HepG2 (cell line): ENCODE results near the gene SLC36A3. TPM values are rescaled to one million over a fixed set of nuclear protein-coding genes. Genes with fewer than 3 reads are reported as not detected.

Source experiments
- ATAC-seq: fragments of 200-7000 bp; cut with Tn5 transposase; 3 replicates; pipeline ENCODE4 v1.9.1; 2020; ENCODE audit warnings: mild to moderate bottlenecking, moderate library complexity
- BruUV-seq: library from RNA; stranded (reverse); fragments of 400-500 nt; replicated peaks from 2 replicates; lab custom pipeline; 2021; lab: Mats Ljungman, UMichigan
- CTCF ChIA-PET: fragments of 300-600 bp; formaldehyde crosslinking; extraction: SDS; loops from one replicate; lab custom pipeline; 2021; ENCODE audit warnings: low total read pairs, inconsistent platforms, low intra/inter-chr PET ratio; lab: Yijun Ruan, JAX
- POLR2A ChIA-PET: fragments of 350-600 bp; sonication (Branson Sonifier 250); formaldehyde crosslinking; loops from one replicate; lab custom pipeline; 2020; ENCODE audit warnings: antibody characterized with exemption, inconsistent platforms; lab: Yijun Ruan, JAX
- DNase-seq: peaks from one replicate; pipeline ENCODE4 v3.0.0-alpha.2; 2015; ENCODE audit warnings: low spot score
- FAIRE-seq: peaks from 3 replicates; lab custom pipeline; 2011; peaks lifted over from hg19 to GRCh38; lab: Jason Lieb, UNC
- H2AFZ ChIP-seq: one replicate; pipeline ENCODE4 v1.6.1; 2011; ENCODE audit warnings: low read length, inconsistent platforms
- H3K27ac ChIP-seq: fragments of 300-600 bp; 3 replicates; pipeline ENCODE4 v1.8.0; 2011; ENCODE audit warnings: mixed run types, mild to moderate bottlenecking, mixed read lengths, low read length, inconsistent platforms; ENCODE audit not compliant: insufficient read depth; ENCODE audit errors: extremely low read length
- H3K27me3 ChIP-seq, 2 experiments: fragments of 200-600 bp in 1 of 2; 2 replicates in 1 of 2; 3 replicates in 1 of 2; pipeline versions ENCODE4 v1.6.0 to v1.8.0; 2011; ENCODE audit warnings: low read length in 2 of 2, mild to moderate bottlenecking in 2 of 2, moderate library complexity in 2 of 2, inconsistent platforms in 1 of 2; ENCODE audit not compliant: insufficient read depth in 2 of 2, control insufficient read depth in 1 of 2
- H3K36me3 ChIP-seq, 2 experiments: fragments of 200-600 bp in 1 of 2; replicated peaks in 1 of 2; 2 replicates in 1 of 2; 3 replicates in 1 of 2; pipeline versions ENCODE4 v1.5.1 to v1.8.0; 2011; ENCODE audit warnings: low read length in 2 of 2, inconsistent platforms in 1 of 2; ENCODE audit not compliant: insufficient read depth in 2 of 2, control insufficient read depth in 1 of 2
- H3K4me1 ChIP-seq: 2 replicates; pipeline ENCODE4 v1.5.1; 2012; ENCODE audit warnings: low read length, inconsistent platforms; ENCODE audit not compliant: insufficient read depth
- H3K4me2 ChIP-seq: 2 replicates; pipeline ENCODE4 v1.6.0; 2011; ENCODE audit warnings: low read depth, low read length, inconsistent platforms
- H3K4me3 ChIP-seq, 3 experiments: fragments of 200-600 bp in 1 of 3; sonication (generic), shearing (Covaris generic) in 1 of 3; replicated peaks in 1 of 3; 2 replicates each; pipeline ENCODE4 v1.5.1; 2011 to 2016; ENCODE audit warnings: low read length in 3 of 3, inconsistent platforms in 2 of 3, low read depth in 2 of 3, mild to moderate bottlenecking in 2 of 3, control low read depth in 1 of 3, mixed read lengths in 1 of 3; ENCODE audit not compliant: insufficient read depth in 1 of 3
- H3K79me2 ChIP-seq: one replicate; pipeline ENCODE4 v1.6.1; 2011; ENCODE audit warnings: low read length, inconsistent platforms; ENCODE audit not compliant: insufficient read depth
- H3K9ac ChIP-seq: 2 replicates; pipeline ENCODE4 v1.6.0; 2011; ENCODE audit warnings: mild to moderate bottlenecking, low read depth, low read length, inconsistent platforms; ENCODE audit not compliant: insufficient read depth
- H3K9me3 ChIP-seq: 2 replicates; pipeline ENCODE4 v1.5.1; 2012; ENCODE audit warnings: mild to moderate bottlenecking, low read length
- H4K20me1 ChIP-seq: 2 replicates; pipeline ENCODE4 v1.6.0; 2011; ENCODE audit warnings: inconsistent platforms, mild to moderate bottlenecking, low read length, moderate library complexity; ENCODE audit not compliant: insufficient read depth
- HES4 ChIP-seq: sonication (generic); formaldehyde crosslinking; IDR thresholded peaks from 2 replicates; pipeline ENCODE4 v1.9.0; 2021; ENCODE audit warnings: mild to moderate bottlenecking, missing genetic modification reagents, borderline replicate concordance
- KLF16 ChIP-seq, 2 experiments: sonication (generic) in 1 of 2; formaldehyde crosslinking in 1 of 2; IDR thresholded peaks; 2 replicates each; pipeline versions ENCODE4 v1.6.1 to v1.8.0; 2016 to 2023; ENCODE audit warnings: missing genetic modification reagents in 2 of 2, missing compliant biosample characterization in 1 of 2
- RBAK ChIP-seq: sonication (generic); formaldehyde crosslinking; IDR thresholded peaks from 2 replicates; pipeline ENCODE4 v1.5.1; 2020; ENCODE audit warnings: mild to moderate bottlenecking, missing genetic modification reagents
- TBP ChIP-seq: sonication (generic); formaldehyde crosslinking; IDR thresholded peaks from 2 replicates; pipeline ENCODE4 v1.5.0; 2020; ENCODE audit warnings: missing genetic modification reagents
- ZMYM2 ChIP-seq: sonication (generic); formaldehyde crosslinking; IDR thresholded peaks from 2 replicates; pipeline ENCODE4 v1.8.0; 2022; ENCODE audit warnings: mild to moderate bottlenecking, missing genetic modification reagents
- ZNF761 ChIP-seq: sonication (generic); formaldehyde crosslinking; conservative IDR thresholded peaks from 2 replicates; pipeline ENCODE4 v1.4.0; 2020; ENCODE audit warnings: mild to moderate bottlenecking, missing genetic modification reagents
- ZZZ3 ChIP-seq: sonication (generic); formaldehyde crosslinking; IDR thresholded peaks from 2 replicates; pipeline ENCODE4 v1.4.0; 2020; ENCODE audit warnings: missing genetic modification reagents, mild to moderate bottlenecking, borderline replicate concordance
- in situ Hi-C: cut with HindIII; loops from 2 replicates; pipeline ENCODE4 v1.10.0; 2017; ENCODE audit warnings: low pct_unique_long_range_greater_than_20kb; ENCODE audit not compliant: extremely low pct_ligation_motif_present
- intact Hi-C: fragments of 100-400 bp; cut with micrococcal nuclease; formaldehyde crosslinking; loops from one replicate; pipeline ENCODE4 v1.10.0; 2022; ENCODE audit not compliant: unreplicated experiment
- polyA plus RNA-seq, 8 experiments: library from polyadenylated mRNA; depleted of rRNA in 3 of 8; stranded (reverse) in 7 of 8; unstranded in 1 of 8; fragments of >200 nt; fragmentation: Illumina TruSeq in 4 of 8; extraction: Trizol in 4 of 8; gene quantifications; 2 replicates each; pipeline versions ENCODE4 v1.2.1 to v1.2.3, GENCODE V29; 2011 to 2016; ENCODE audit warnings: low read depth in 4 of 8, missing spikeins in 1 of 8, mixed read lengths in 1 of 8; ENCODE audit not compliant: insufficient read depth in 1 of 8
- total RNA-seq, 5 experiments: library from RNA; depleted of rRNA; stranded (reverse); fragments of >200 nt; fragmentation: Illumina TruSeq; extraction: Trizol; gene quantifications; 2 replicates each; pipeline ENCODE4 v1.2.3, GENCODE V29; 2016; ENCODE audit warnings: low read depth in 1 of 5
- TF ChIP-seq, protein P1 (sequence below): sonication (generic); formaldehyde crosslinking; IDR thresholded peaks from 2 replicates; pipeline ENCODE4 v1.4.0; 2020; ENCODE audit warnings: missing genetic modification reagents
- TF ChIP-seq, protein P2 (sequence below): sonication (generic); formaldehyde crosslinking; IDR thresholded peaks from 2 replicates; pipeline ENCODE4 v1.8.1; 2022; ENCODE audit warnings: low read depth, mild to moderate bottlenecking, missing genetic modification reagents

SLC36A3 gene
- total and polyA plus RNA-seq, 2 of the 13 experiments (the other 11 are each of a cell fraction or from before 2014, with no cell fraction given), result not detected

DNA sequence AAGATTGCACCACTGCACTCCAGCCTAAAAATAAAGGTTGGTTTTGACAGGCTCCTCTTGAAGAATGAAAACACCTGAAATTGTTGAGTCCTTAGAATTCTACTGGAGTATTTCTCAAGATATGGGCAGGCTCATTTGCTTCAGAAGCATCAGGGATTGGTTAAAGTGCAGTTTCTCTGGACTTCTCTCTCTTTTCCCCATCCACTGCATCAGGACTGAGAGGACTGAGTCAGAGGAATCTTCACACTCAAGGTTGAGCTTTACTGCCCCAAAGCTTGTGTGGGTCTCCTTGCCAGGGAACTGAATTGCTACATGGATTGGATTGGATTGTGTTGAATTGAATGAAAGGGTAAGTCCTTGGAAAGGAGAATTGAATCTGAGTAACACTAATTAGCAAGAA is 72.2 kb downstream of the SLC36A3 start:
- H3K79me2 ChIP-seq, result no peaks in the 10 kb centered on the region
- BruUV-seq, result no TSS peak
- H4K20me1 ChIP-seq, result no peaks in the 10 kb centered on the region
- FAIRE-seq, result no peak
- ChIA-PET POLR2A (no interaction called here), CTCF (no interaction called here)
- H3K36me3 ChIP-seq, result no peaks in the 10 kb centered on the region
- no peak overlapping the region for H3K27ac ChIP-seq
- in situ Hi-C loops, result loop anchor here (10.0 kb wide), 1 partner anchor 107 kb away; no protein-coding TSS in a partner anchor
- no peak overlapping the region for H2AFZ ChIP-seq
- H3K9me3 ChIP-seq, result no peaks in the 10 kb centered on the region
- TF ChIP-seq HES4, result no peak
- TF ChIP-seq ZNF761 (CRISPR knock-in tag), result no peak
- no peak for TF ChIP-seq ZZZ3 (CRISPR knock-in tag)
- no peak for TF ChIP-seq RBAK
- no peak for TF ChIP-seq TBP (CRISPR knock-in tag)
- TF ChIP-seq, protein P1, sequence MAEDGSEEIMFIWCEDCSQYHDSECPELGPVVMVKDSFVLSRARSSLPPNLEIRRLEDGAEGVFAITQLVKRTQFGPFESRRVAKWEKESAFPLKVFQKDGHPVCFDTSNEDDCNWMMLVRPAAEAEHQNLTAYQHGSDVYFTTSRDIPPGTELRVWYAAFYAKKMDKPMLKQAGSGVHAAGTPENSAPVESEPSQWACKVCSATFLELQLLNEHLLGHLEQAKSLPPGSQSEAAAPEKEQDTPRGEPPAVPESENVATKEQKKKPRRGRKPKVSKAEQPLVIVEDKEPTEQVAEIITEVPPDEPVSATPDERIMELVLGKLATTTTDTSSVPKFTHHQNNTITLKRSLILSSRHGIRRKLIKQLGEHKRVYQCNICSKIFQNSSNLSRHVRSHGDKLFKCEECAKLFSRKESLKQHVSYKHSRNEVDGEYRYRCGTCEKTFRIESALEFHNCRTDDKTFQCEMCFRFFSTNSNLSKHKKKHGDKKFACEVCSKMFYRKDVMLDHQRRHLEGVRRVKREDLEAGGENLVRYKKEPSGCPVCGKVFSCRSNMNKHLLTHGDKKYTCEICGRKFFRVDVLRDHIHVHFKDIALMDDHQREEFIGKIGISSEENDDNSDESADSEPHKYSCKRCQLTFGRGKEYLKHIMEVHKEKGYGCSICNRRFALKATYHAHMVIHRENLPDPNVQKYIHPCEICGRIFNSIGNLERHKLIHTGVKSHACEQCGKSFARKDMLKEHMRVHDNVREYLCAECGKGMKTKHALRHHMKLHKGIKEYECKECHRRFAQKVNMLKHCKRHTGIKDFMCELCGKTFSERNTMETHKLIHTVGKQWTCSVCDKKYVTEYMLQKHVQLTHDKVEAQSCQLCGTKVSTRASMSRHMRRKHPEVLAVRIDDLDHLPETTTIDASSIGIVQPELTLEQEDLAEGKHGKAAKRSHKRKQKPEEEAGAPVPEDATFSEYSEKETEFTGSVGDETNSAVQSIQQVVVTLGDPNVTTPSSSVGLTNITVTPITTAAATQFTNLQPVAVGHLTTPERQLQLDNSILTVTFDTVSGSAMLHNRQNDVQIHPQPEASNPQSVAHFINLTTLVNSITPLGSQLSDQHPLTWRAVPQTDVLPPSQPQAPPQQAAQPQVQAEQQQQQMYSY, result no peak
- TF ChIP-seq, protein P2, sequence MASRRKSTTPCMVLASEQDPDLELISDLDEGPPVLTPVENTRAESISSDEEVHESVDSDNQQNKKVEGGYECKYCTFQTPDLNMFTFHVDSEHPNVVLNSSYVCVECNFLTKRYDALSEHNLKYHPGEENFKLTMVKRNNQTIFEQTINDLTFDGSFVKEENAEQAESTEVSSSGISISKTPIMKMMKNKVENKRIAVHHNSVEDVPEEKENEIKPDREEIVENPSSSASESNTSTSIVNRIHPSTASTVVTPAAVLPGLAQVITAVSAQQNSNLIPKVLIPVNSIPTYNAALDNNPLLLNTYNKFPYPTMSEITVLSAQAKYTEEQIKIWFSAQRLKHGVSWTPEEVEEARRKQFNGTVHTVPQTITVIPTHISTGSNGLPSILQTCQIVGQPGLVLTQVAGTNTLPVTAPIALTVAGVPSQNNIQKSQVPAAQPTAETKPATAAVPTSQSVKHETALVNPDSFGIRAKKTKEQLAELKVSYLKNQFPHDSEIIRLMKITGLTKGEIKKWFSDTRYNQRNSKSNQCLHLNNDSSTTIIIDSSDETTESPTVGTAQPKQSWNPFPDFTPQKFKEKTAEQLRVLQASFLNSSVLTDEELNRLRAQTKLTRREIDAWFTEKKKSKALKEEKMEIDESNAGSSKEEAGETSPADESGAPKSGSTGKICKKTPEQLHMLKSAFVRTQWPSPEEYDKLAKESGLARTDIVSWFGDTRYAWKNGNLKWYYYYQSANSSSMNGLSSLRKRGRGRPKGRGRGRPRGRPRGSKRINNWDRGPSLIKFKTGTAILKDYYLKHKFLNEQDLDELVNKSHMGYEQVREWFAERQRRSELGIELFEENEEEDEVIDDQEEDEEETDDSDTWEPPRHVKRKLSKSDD (CRISPR knock-in tag), result no peak
- TF ChIP-seq KLF16 (CRISPR knock-in tag; IDR thresholded peaks at IDR 0.05), result no peak
- no peak for TF ChIP-seq ZMYM2 (CRISPR knock-in tag)
- H3K9ac ChIP-seq, result no peak overlapping the region
- H3K4me3 ChIP-seq, result no peak overlapping the region
- intact Hi-C loops, result no loop called here
- no peak for DNase-seq
- H3K4me1 ChIP-seq, result peaks cover 28% of the 10 kb centered on the region
- no peak for ATAC-seq
- no peak overlapping the region for H3K4me2 ChIP-seq
- peaks cover 0 to 1% of the 10 kb centered on the region in 2 experiments; a peak in 2 of 5 replicates for H3K27me3 ChIP-seq
